Diencephalon (tissue), 1 donor: ENCODE data around the gene OMP. TPM values are rescaled to one million over a fixed set of nuclear protein-coding genes. Genes with fewer than 3 reads are reported as not detected.

Source experiments
- total RNA-seq: library from RNA; depleted of rRNA; stranded (reverse); fragments of >200 nt; gene quantifications from one replicate; pipeline ENCODE4 v1.2.3, GENCODE V29; 2014

The OMP gene, protein sequence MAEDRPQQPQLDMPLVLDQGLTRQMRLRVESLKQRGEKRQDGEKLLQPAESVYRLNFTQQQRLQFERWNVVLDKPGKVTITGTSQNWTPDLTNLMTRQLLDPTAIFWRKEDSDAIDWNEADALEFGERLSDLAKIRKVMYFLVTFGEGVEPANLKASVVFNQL
- total RNA-seq = not detected

DNA sequence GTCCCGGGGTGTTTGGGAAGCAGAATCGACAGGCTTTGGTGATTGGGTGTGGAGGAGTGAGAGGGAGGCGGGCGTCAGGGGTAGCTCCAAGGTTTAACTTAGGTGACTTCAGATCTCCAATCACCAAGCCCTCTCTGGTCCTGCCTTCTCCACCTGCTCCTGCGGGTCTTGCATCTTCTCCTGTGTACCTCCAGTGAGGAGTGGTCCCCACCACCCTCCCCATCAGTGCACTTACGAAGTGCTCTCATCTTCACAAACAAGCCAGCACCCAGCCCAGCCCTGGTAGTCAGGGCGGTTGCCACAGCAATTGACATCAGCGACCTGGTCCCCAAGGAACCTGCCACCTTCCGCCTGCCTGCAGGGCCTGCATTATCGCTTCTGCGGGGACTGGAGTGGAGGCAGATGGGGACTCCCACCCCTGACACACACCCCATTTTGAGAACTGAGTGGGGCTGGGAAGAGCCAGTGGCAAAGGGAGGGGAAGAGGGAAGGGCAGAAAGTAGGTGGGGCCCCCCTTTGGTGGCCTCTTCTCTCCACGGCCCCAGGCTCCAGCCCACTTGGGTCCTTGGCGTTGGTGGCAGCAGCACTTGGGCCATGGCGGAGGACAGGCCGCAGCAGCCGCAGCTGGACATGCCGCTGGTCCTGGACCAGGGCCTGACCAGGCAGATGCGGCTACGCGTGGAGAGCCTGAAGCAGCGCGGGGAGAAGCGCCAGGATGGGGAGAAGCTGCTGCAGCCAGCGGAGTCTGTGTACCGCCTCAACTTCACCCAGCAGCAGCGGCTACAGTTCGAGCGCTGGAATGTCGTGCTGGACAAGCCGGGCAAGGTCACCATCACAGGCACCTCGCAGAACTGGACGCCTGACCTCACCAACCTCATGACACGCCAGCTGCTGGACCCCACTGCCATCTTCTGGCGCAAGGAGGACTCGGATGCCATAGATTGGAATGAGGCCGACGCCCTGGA, at the start of gene OMP:
OMP (plus strand) TSS at position 595 of the 965 bp plus-strand sequence; CDS start at position 595, 0 bp downstream.

GRCh38 chr11:77066229-77067042, 36.2 kb upstream of the OMP start, which contains the start of gene CAPN5:
Gene CAPN5 (plus strand): TSS chr11:77066971. CDS start chr11:77084887, 17,916 bp downstream.

DNA sequence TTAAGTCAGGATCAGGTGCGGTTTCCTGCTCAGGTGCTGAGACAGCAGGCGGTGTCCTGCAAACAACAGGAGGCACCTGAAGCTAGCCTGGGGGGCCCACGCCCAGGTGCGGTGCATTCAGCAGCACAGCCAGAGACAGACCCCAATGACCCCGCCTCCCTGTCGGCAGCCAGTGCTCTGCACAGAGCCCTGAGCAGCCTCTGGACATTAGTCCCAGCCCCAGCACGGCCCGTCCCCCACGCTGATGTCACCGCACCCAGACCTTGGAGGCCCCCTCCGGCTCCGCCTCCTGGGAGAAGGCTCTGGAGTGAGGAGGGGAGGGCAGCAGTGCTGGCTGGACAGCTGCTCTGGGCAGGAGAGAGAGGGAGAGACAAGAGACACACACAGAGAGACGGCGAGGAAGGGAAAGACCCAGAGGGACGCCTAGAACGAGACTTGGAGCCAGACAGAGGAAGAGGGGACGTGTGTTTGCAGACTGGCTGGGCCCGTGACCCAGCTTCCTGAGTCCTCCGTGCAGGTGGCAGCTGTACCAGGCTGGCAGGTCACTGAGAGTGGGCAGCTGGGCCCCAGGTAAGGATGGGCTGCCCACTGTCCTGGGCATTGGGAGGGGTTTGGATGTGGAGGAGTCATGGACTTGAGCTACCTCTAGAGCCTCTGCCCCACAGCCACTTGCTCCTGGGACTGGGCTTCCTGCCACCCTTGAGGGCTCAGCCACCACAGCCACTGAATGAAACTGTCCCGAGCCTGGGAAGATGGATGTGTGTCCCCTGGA, 25.5 kb downstream of the OMP start, which contains the start of gene MYO7A:
MYO7A (plus strand) TSS at position 327 of the 772 bp plus-strand sequence. CDS start 2,389 bp downstream, outside the sequence.

Other genes starting within 250 kb of the OMP start
- 25.4 TPM for gene ACER3, start 241.9 kb upstream of the OMP start, total RNA-seq
- 0.23 TPM for gene B3GNT6, start 68.4 kb upstream of the OMP start, total RNA-seq
- gene CAPN5, start 35.9 kb upstream of the OMP start, total RNA-seq = 11.3 TPM
- gene MYO7A, start 25.4 kb downstream of the OMP start, total RNA-seq = 3.5 TPM
- not detected for gene GDPD4, start 198.8 kb downstream of the OMP start, total RNA-seq